OCI-LY1 (cell line): ENCODE data around the gene ERN1.
"Not testable (repeated sequence)": the region's sequence is repeated elsewhere in the genome, so short reads cannot be mapped to it uniquely, and the experiment has no call there.

Experiments used
- H2AFZ ChIP-seq: fragments of 200-600 bp; sonication (generic), shearing (Covaris generic); 2 replicates; pipeline ENCODE4 v1.6.0; 2014; ENCODE audit warnings: antibody characterized with exemption, mild to moderate bottlenecking, low read length
- H3F3A ChIP-seq: fragments of 200-600 bp; sonication (generic), shearing (Covaris generic); 2 replicates; pipeline ENCODE4 v1.6.0; 2014; ENCODE audit warnings: mild to moderate bottlenecking, antibody characterized with exemption, low read length, moderate library complexity; ENCODE audit not compliant: insufficient read depth
- H3K27ac ChIP-seq: fragments of 200-600 bp; sonication (generic); 2 replicates; pipeline ENCODE4 v1.5.1; 2014; ENCODE audit warnings: low read length, mixed run types, mild to moderate bottlenecking, low read depth; ENCODE audit not compliant: poor library complexity, severe bottlenecking
- H3K27me3 ChIP-seq: fragments of 200-600 bp; sonication (generic); 2 replicates; pipeline ENCODE4 v1.6.0; 2014; ENCODE audit warnings: antibody characterized with exemption, mild to moderate bottlenecking, low read length, moderate library complexity; ENCODE audit not compliant: insufficient read depth
- H3K36me3 ChIP-seq: fragments of 200-600 bp; sonication (generic); 2 replicates; pipeline ENCODE4 v1.6.1; 2014; ENCODE audit warnings: mild to moderate bottlenecking, antibody characterized with exemption, low read length, moderate library complexity, mixed read lengths; ENCODE audit not compliant: insufficient read depth
- H3K4me1 ChIP-seq: fragments of 200-600 bp; sonication (generic); 2 replicates; pipeline ENCODE4 v1.5.1; 2014; ENCODE audit warnings: mild to moderate bottlenecking, low read length, moderate library complexity; ENCODE audit not compliant: insufficient read depth, severe bottlenecking
- H3K4me2 ChIP-seq: fragments of 200-600 bp; sonication (generic), shearing (Covaris generic); 2 replicates; pipeline ENCODE4 v1.6.1; 2014; ENCODE audit warnings: low read length
- H3K4me3 ChIP-seq: fragments of 200-600 bp; sonication (generic); 2 replicates; pipeline ENCODE4 v1.5.1; 2014; ENCODE audit warnings: low read length, low read depth, mild to moderate bottlenecking, mixed read lengths; ENCODE audit not compliant: poor library complexity, severe bottlenecking
- H3K79me2 ChIP-seq: fragments of 200-600 bp; shearing (Covaris generic); 2 replicates; pipeline ENCODE4 v1.6.1; 2016; ENCODE audit warnings: mixed run types, low read length, mixed read lengths; ENCODE audit not compliant: insufficient read depth
- H3K9ac ChIP-seq: fragments of 200-600 bp; sonication (generic), shearing (Covaris generic); 2 replicates; pipeline ENCODE4 v1.6.1; 2014; ENCODE audit warnings: mild to moderate bottlenecking, low read length, mixed read lengths
- H3K9me2 ChIP-seq: fragments of 200-600 bp; sonication (generic), shearing (Covaris generic); 2 replicates; pipeline ENCODE4 v1.6.1; 2014; ENCODE audit warnings: low read depth, mild to moderate bottlenecking, low read length, mixed read lengths
- H3K9me3 ChIP-seq: fragments of 200-600 bp; shearing (Covaris generic); 2 replicates; pipeline ENCODE4 v1.6.1; 2014; ENCODE audit warnings: low read length, mixed read lengths
- H4K20me1 ChIP-seq: fragments of 200-600 bp; sonication (generic), shearing (Covaris generic); 2 replicates; pipeline ENCODE4 v1.6.0; 2016; ENCODE audit warnings: mild to moderate bottlenecking, low read length; ENCODE audit not compliant: insufficient read depth
- EZH2 ChIP-seq: fragments of 200-600 bp; sonication (generic), shearing (Covaris generic); IDR thresholded peaks from 2 replicates; pipeline ENCODE4 v1.8.0; 2017; ENCODE audit warnings: borderline replicate concordance, mixed run types, mild to moderate bottlenecking, antibody characterized with exemption, low read length, moderate library complexity, mixed read lengths
- TF ChIP-seq, protein P1 (sequence below): fragments of 200-600 bp; sonication (generic), shearing (Covaris generic); IDR thresholded peaks from 2 replicates; pipeline ENCODE4 v1.5.1; 2017; ENCODE audit warnings: mild to moderate bottlenecking, antibody characterized with exemption, low read length, moderate library complexity, mixed read lengths

ERN1 gene

DNA sequence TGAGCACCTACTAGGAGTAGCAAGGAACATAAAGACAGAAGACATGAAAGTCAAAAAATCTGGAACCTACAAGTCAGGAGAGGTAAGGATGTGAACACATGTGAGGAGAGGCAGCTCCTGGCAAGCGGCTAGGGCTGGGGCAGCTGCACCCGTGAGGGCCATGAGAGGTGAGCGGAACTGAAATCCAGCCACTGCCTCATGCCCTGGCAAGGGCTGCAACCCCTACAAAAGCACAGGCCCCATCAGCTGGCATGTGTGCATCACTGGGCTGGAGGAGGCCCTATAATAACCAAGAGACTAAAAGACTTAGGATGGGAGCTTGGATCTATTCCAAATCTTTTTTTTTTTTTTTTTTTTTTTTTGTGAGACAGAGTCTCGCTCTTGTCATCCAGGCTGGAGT, 40.3 kb upstream of the ERN1 start:
- no peaks in the 10 kb centered on the region for H3K36me3 ChIP-seq
- H3K9me3 ChIP-seq: no peaks in the 10 kb centered on the region
- H3K27me3 ChIP-seq: no peaks in the 10 kb centered on the region
- H4K20me1 ChIP-seq: no peaks in the 10 kb centered on the region
- TF ChIP-seq, protein P1, sequence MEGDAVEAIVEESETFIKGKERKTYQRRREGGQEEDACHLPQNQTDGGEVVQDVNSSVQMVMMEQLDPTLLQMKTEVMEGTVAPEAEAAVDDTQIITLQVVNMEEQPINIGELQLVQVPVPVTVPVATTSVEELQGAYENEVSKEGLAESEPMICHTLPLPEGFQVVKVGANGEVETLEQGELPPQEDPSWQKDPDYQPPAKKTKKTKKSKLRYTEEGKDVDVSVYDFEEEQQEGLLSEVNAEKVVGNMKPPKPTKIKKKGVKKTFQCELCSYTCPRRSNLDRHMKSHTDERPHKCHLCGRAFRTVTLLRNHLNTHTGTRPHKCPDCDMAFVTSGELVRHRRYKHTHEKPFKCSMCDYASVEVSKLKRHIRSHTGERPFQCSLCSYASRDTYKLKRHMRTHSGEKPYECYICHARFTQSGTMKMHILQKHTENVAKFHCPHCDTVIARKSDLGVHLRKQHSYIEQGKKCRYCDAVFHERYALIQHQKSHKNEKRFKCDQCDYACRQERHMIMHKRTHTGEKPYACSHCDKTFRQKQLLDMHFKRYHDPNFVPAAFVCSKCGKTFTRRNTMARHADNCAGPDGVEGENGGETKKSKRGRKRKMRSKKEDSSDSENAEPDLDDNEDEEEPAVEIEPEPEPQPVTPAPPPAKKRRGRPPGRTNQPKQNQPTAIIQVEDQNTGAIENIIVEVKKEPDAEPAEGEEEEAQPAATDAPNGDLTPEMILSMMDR: no peak
- no peak for TF ChIP-seq EZH2
- no peak overlapping the region for H3K27ac ChIP-seq
- H3K4me2 ChIP-seq: no peak overlapping the region
- no peak overlapping the region for H3K4me3 ChIP-seq
- H3K9ac ChIP-seq: no peak overlapping the region
- no peaks in the 10 kb centered on the region for H3K79me2 ChIP-seq
- no peak overlapping the region for H2AFZ ChIP-seq
- no peaks in the 10 kb centered on the region for H3K4me1 ChIP-seq
- H3F3A ChIP-seq: no peaks in the 10 kb centered on the region
- no peaks in the 10 kb centered on the region for H3K9me2 ChIP-seq

DNA sequence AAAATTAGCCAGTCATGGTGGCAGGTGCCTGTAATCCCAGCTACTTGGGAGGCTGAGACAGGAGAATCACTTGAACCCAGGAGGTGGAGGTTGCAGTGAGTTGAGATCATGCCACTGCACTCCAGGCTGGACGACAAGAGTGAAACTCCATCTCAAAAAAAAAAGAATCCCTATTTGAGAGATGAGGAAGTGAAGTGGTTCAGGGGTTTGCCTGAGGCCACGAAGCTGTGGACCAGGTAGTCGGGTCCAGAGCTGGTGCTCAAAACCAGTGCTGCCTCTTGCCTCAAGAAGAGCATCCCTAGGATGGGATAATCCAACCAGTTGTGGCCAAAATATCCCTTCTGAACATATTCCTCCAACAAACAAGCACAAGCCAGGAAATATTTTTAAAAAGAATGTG, 37.7 kb upstream of the ERN1 start:
- not testable (repeated sequence) for H3K4me3 ChIP-seq, H3K9me3 ChIP-seq, H3K36me3 ChIP-seq, H3F3A ChIP-seq, H3K9ac ChIP-seq, H3K27me3 ChIP-seq, H2AFZ ChIP-seq, H4K20me1 ChIP-seq, H3K9me2 ChIP-seq, H3K27ac ChIP-seq, H3K4me2 ChIP-seq, H3K79me2 ChIP-seq, H3K4me1 ChIP-seq

DNA sequence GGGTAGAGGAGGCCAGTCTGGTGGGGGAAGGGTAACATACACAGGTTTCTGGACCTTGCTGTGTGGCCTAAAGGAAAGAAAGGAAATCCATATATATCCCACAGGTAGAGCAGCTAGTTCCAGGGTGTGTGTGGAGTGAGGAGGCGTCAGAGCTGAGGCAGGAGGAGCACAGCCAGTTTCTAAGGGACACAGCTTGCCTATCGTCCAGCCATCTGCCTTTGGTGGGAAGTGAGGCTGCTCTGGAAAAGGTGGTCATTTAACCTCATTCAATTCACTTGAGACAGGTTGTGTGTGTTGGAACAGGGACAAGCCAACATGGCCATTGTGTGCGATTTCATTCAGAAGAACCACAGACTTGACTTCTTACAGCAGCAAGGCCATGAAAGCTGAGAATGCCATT, 36.9 kb upstream of the ERN1 start:
- Histone ChIP-seq H2AFZ (no peak overlapping the region), H4K20me1 (no peaks in the 10 kb centered on the region), H3K4me3 (no peak overlapping the region), H3K4me2 (no peak overlapping the region), H3K4me1 (no peaks in the 10 kb centered on the region), H3K9me3 (no peaks in the 10 kb centered on the region), H3F3A (no peaks in the 10 kb centered on the region), H3K9ac (no peak overlapping the region), H3K9me2 (no peaks in the 10 kb centered on the region), H3K36me3 (no peaks in the 10 kb centered on the region), H3K27me3 (no peaks in the 10 kb centered on the region), H3K27ac (no peak overlapping the region), H3K79me2 (no peaks in the 10 kb centered on the region)
- TF ChIP-seq, protein P1: no peak
- TF ChIP-seq EZH2: no peak

DNA sequence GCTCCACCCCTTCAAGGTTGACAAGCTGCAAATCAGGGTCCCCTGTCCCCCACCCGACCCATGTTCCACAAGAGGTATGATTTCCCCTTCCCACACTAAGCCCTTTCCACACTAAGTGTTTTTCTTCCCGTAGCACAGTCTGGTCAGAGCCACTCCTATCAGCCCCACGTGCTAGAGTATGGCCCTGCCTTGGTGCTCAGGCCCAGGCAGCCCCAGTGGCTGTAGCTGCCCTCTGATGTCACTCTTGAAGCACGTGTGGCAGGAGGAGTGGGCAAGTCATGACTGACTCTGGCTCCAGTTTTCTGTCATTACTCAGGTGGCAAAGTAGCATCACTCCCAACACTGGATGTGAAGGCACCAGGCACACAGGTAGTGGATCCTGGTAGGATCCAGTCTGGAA, 35.4 kb upstream of the ERN1 start:
- H3K9me2 ChIP-seq: no peaks in the 10 kb centered on the region
- no peak overlapping the region for H3K27ac ChIP-seq
- H3K36me3 ChIP-seq: no peaks in the 10 kb centered on the region
- H3K4me2 ChIP-seq: no peak overlapping the region
- TF ChIP-seq, protein P1: no peak
- no peak for TF ChIP-seq EZH2
- no peaks in the 10 kb centered on the region for H3K27me3 ChIP-seq
- no peak overlapping the region for H3K4me3 ChIP-seq
- H3K4me1 ChIP-seq: no peaks in the 10 kb centered on the region
- no peaks in the 10 kb centered on the region for H4K20me1 ChIP-seq
- no peaks in the 10 kb centered on the region for H3K79me2 ChIP-seq
- H3K9me3 ChIP-seq: no peaks in the 10 kb centered on the region
- H3F3A ChIP-seq: no peaks in the 10 kb centered on the region
- H3K9ac ChIP-seq: no peak overlapping the region
- no peak overlapping the region for H2AFZ ChIP-seq
